HG02885 (cell line): ENCODE data around the gene PPOX.

Experiments
- ATAC-seq: cut with Tn5 transposase; IDR thresholded peaks from one replicate; pipeline ENCODE4 v1.9.1; 2021; ENCODE audit warnings: mild to moderate bottlenecking; ENCODE audit not compliant: unreplicated experiment, poor library complexity

The PPOX gene

GRCh38 chr1:161165742-161166668 lies at the start of gene PPOX:
Gene PPOX (plus strand): TSS chr1:161166426. CDS start chr1:161166848, 422 bp downstream.
- ATAC-seq, result peak; percentile 93

- peak; percentile 85 for ATAC-seq
These were observed 48.3 kb upstream of the PPOX start, which contains the start of the genes NIT1 and PFDN2 for GRCh38 chr1:161117759-161118581. Gene NIT1 (plus strand): TSS chr1:161118105. CDS start chr1:161118177, 72 bp downstream. Gene PFDN2 (minus strand): TSS chr1:161118037. CDS start chr1:161118026, 11 bp downstream.

GRCh38 chr1:161119092-161119903 lies 46.9 kb upstream of the PPOX start:
- ATAC-seq, result peak; percentile 67

DNA sequence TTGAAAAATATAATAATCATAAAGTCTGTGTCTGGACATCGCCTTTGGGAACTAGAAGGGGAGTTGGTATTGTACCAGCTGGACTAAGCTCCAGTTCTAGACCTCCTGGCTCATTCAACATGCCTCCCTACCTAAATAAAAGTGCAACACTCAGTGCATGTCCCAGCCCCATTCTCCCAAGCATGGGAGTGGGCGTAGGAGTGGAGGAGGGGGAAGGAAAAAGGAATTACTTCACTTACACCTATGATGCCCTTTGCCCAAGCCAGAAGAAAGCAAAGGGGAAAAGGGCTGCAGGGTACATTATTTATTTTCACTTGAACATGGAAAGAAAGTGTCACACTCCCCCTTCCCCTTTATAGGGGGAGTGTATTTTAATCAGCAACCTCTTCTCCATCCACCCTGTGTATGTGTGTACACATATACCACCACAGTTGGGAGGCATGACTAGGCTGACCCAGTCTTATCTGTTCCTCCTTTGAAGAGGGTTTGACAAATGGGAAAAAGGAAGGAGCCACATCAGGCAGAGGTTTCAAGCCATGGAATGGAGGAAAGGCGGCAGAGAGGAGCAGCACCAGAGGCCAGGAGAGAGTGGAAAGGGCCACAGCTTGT lies 45.1 kb upstream of the PPOX start:
- no peak for ATAC-seq

GRCh38 chr1:161121834-161122233 lies 44.4 kb upstream of the PPOX start:
- no peak for ATAC-seq

DNA sequence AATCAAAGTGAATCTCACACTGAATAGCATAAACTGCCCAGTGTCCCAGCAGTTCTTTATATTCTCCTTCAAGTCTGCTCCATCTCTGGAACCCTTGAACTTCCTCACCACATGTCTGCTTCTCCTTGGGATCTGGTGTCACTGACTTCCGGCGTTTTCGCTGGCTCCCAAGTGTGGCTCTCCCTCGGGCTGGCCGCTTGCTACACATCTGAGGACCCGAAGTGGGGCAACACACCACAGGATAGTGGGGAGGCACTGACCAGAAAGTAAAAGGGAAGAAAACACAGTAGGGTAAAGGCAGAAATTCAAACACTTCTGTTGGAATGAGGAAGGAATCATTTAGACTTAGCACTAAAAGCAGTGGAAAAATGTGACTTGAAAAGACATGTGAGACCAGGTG lies 43.3 kb upstream of the PPOX start:
- ATAC-seq, result no peak

DNA sequence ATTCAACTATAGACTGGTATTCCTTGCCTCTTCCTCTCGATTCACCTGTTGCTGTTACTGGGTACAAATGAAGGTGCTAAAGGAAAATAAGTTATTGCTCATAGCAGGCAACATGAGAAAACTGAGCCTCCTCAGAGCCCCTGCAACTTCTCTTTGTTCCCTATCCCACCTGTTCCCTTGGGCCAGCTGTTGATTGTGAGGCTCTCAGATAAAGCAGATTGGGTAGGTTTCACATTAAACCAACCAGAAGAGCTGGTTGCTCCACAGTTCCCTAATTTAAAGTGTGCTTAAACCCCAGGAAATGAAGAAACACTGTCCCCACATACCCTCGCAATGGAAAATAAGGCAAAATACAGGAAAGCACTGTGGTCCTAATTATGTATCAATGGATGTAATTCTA lies 38.6 kb upstream of the PPOX start:
- no peak for ATAC-seq

GRCh38 chr1:161128591-161129420 lies 37.4 kb upstream of the PPOX start:
- no peak for ATAC-seq

DNA sequence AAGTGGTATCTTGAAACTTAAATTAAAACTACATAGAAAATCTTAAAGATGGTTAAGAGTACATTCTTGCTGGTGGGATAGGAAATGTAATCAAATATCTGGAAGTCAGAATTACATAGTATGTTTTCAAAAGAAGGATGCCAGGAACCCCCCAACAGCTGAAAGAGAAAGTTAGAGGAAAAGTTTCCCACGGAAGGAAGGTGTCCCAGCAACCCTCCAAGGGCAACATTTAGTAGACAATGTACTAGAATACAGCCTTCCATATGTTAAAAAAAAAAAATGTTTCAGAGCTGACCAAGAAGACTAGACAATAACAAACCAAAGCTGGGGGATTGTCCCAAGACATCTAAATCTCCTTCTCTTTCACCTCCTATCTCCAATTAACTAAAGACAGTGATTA lies 36.0 kb upstream of the PPOX start:
- ATAC-seq, result no peak

- ATAC-seq, result no peak
These were observed 34.5 kb upstream of the PPOX start for GRCh38 chr1:161131523-161132409.

- peak; percentile 94 for ATAC-seq
These were observed 33.6 kb upstream of the PPOX start, which contains the start of gene DEDD for GRCh38 chr1:161132410-161133219. Gene DEDD (minus strand): TSS chr1:161132667. CDS start chr1:161124462, 8,205 bp downstream.

GRCh38 chr1:161133220-161133740 lies 32.9 kb upstream of the PPOX start:
- ATAC-seq, result no peak

- no peak for ATAC-seq
These were observed 28.3 kb upstream of the PPOX start for GRCh38 chr1:161137881-161138280.

GRCh38 chr1:161138431-161138830 lies 27.8 kb upstream of the PPOX start:
- ATAC-seq, result no peak

DNA sequence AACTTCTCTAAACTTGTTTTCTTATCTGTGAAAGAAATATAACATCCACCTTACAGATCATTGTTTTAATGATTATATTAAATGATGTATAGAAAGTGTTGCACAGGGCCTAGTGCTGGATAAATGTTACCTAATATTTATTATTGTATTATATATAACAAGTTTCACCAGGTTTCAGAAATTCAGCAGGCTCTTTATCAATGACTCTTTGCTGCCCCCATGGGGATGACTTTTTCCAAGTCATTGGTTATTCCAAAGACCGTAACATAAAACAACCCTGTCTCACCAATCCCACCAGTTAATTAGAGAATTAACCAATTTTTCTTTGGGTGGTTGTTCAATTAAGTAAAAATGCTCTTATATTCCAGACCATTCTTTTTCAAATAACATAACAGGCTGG lies 26.5 kb upstream of the PPOX start:
- no peak for ATAC-seq

DNA sequence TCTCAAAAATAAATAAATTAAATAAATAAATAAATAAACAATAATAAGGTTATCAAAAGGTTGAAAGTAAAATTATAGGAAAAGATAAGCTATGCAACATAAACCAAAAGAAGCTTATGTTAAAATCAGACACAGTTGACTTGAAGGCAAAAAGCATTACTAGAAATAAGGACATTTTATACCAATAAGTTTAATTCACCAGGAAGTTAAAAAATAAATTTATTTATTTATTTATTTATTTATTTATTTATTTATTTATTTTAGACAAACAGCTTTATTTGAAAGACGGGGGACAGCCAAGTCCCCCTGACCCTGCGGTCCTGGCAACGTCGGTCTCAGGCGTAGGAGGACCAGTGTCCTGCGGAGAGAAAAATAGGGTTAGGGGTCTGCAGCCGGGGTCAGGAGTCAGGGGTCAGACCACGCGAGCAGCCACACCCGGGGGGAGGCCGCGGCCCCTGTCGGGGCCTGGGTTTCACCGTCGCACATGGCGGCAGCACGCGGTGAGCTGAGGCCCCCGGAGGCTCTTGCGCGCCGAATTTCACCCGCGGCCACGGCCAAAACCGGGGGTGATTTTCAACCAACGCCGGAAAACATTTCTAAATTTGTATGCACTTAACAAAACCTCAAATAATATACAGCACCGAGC lies 25.3 kb upstream of the PPOX start:
- ATAC-seq, result no peak
